Lower leg skin (tissue), 4 donors: Measurements from ENCODE around the gene TMX3. TPM values are rescaled to one million over a fixed set of nuclear protein-coding genes. Genes with fewer than 3 reads are reported as not detected.

ENCODE experiments used
- DNase-seq, 2 donors: peaks; one replicate each; pipeline ENCODE4 v3.0.0-alpha.2; 2019; ENCODE audit warnings: low spot score in 2 of 2
- H3K4me3 ChIP-seq: fragments of 200-600 bp; sonication (generic); 2 replicates; pipeline ENCODE4 v1.5.1; 2017; ENCODE audit warnings: mild to moderate bottlenecking, low read depth; ENCODE audit not compliant: poor library complexity, severe bottlenecking
- CTCF ChIP-seq, 3 donors: fragments of 450-650 bp; IDR thresholded peaks; one replicate each; pipeline ENCODE4 v1.5.1; 2016; ENCODE audit warnings: antibody characterized with exemption in 3 of 3, mild to moderate bottlenecking in 3 of 3, moderate library complexity in 2 of 3
- POLR2A ChIP-seq, 2 donors: fragments of 450-650 bp; IDR thresholded peaks; one replicate each; pipeline ENCODE4 v1.6.1; 2016 to 2017; ENCODE audit warnings: antibody characterized with exemption in 2 of 2, mild to moderate bottlenecking in 1 of 2, moderate library complexity in 1 of 2
- WGBS, 2 donors: methylation state at CpG; one replicate each; pipeline ENCODE4 v1.1.5; 2018; 5-methylcytosine and 5-hydroxymethylcytosine counted together
- intact Hi-C: fragments of 100-400 bp; cut with DNase I; formaldehyde crosslinking; loops from one replicate; pipeline ENCODE4 v1.15.0; 2023; ENCODE audit warnings: low total_unique reads
- total RNA-seq, 4 donors: library from RNA; depleted of rRNA; stranded (reverse); fragments of >200 nt; gene quantifications; one replicate each; pipeline ENCODE4 v1.1.0, GENCODE V29; 2016

The TMX3 gene
- total RNA-seq = 10 to 100 TPM; 20.6 to 28.9 (median 23.4) TPM

GRCh38 chr18:68714712-68715496 is at the start of gene TMX3:
TMX3 (minus strand) TSS chr18:68715108; CDS start chr18:68714981, 127 bp downstream.
- intact Hi-C loops = no loop called here
- 0% methylated on average over 58 to 63 of the region's 70 CpGs for WGBS, 2 donors
- peak within 1 kb of the TSS; percentile 83 for H3K4me3 ChIP-seq
- TF ChIP-seq CTCF (IDR thresholded peaks at IDR 0.05) = no peak
- TF ChIP-seq POLR2A (IDR thresholded peaks at IDR 0.05) = no peak
- peak; percentile 82 to 97 for DNase-seq

DNA sequence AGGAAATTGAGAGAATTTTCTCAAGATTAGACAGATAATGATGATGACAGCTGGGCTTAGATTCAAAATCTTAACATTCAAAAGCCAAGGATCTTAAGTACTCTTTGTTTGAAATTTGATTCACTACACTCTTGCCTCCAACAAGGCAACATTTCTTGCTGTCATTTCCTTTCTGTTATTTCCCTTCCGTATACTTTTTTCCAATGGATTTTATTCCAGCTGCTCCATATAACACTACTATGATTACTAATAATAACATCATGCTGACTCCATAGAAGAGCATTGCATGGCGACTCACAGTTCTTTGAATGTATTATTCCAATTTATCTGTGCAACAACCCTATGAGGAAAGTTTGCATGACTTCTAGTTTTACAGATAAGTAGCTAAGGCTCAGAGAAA is 49.1 kb upstream of the TMX3 start:
- intact Hi-C loops = no loop called here
- 61 to 68% methylated on average over 2 of the region's 2 CpGs for WGBS, 2 donors
- TF ChIP-seq CTCF (IDR thresholded peaks at IDR 0.05) (no peak), POLR2A (IDR thresholded peaks at IDR 0.05) (no peak)
- H3K4me3 ChIP-seq = no peak overlapping the region
- DNase-seq = no peak

DNA sequence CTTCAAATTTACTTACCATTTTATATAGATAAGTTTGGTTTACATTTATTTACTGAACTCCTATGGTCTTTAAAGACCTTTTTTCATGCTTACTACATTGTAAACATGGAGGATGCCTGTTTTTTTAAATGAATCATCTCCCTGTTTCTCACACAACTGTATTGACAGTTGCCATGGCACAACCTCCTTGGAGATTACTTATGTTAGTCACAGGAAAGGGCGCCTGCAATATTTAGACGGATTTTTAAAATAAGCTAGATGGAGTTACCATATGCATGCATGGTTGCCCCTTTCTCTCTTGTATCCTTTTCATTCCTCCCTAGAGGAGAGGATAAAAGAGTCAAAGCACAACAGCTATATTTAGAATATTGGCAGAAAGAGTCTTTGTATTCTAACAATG is 48.2 kb upstream of the TMX3 start:
- intact Hi-C loops = no loop called here
- WGBS, 2 donors = 64 to 82% methylated on average over 2 of the region's 2 CpGs
- no peak overlapping the region for H3K4me3 ChIP-seq
- DNase-seq = no peak
- TF ChIP-seq POLR2A (IDR thresholded peaks at IDR 0.05) (no peak), CTCF (IDR thresholded peaks at IDR 0.05) (no peak)

DNA sequence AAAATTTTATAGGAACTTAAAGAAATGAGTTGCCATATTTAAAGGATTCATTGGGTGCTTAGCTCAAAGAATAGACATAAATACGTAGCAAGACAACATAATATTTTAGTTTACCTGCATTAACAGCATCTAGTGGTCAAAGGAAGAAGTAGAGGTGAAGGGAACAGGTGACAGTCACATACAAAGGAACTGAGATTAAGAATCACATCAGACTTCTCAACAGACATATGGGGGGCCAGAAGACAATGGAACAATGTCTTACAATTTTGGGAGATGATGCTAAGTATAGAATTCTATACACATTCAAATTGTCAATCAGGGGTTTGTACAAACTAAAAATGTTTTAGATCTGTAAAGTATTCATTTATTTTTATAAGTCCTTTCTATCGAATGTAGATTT is 44.4 kb upstream of the TMX3 start:
- 89 to 95% methylated on average over 2 of the region's 2 CpGs for WGBS, 2 donors
- H3K4me3 ChIP-seq = no peak overlapping the region
- intact Hi-C loops = no loop called here
- TF ChIP-seq POLR2A (IDR thresholded peaks at IDR 0.05) (no peak), CTCF (IDR thresholded peaks at IDR 0.05) (no peak)
- DNase-seq = no peak

- DNase-seq = no peak
- H3K4me3 ChIP-seq = no peak overlapping the region
- intact Hi-C loops = no loop called here
- 68 to 71% methylated on average over 1 of the region's 1 CpG for WGBS, 2 donors
- TF ChIP-seq POLR2A (IDR thresholded peaks at IDR 0.05) = no peak
- TF ChIP-seq CTCF (IDR thresholded peaks at IDR 0.05) = no peak
These were observed 42.2 kb upstream of the TMX3 start for GRCh38 chr18:68757126-68757525.

DNA sequence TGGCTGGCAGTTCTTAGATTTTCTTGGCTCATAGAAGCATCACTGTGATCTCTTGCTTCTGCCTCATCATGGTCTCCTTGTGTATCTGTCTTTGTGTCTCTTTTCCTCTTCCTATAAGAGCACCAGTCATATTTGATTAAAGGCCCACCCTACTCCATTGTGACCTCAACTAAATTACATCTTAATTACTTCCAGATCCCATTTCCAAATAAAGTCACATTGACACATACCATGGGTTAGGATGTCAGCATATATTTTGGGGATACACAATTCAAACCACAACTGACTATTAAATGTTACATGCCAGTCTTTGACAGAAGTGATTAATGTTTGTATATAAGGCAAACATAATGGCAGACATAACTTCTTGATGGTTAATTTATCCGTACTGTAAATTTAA is 27.3 kb upstream of the TMX3 start:
- no peak for DNase-seq
- no peak for TF ChIP-seq POLR2A (IDR thresholded peaks at IDR 0.05)
- no peak overlapping the region for H3K4me3 ChIP-seq
- intact Hi-C loops = no loop called here
- WGBS, 2 donors = 83 to 84% methylated on average over 1 of the region's 1 CpG
